GM20431 (cell line): ENCODE results near the gene DEUP1.
"Not testable (repeated sequence)": the region's sequence is repeated elsewhere in the genome, so short reads cannot be mapped to it uniquely, and the experiment has no call there.

Experiments used
- in situ Hi-C: fragments of 300-500 bp; cut with MseI, MboI; formaldehyde crosslinking; loops from one replicate; pipeline ENCODE4 v1.15.0; 2020; ENCODE audit warnings: low sequenced_read_pairs; ENCODE audit not compliant: unreplicated experiment

The DEUP1 gene

GRCh38 chr11:93348930-93349329, 18.4 kb downstream of the DEUP1 start:
- in situ Hi-C loops, result no loop called here

DNA sequence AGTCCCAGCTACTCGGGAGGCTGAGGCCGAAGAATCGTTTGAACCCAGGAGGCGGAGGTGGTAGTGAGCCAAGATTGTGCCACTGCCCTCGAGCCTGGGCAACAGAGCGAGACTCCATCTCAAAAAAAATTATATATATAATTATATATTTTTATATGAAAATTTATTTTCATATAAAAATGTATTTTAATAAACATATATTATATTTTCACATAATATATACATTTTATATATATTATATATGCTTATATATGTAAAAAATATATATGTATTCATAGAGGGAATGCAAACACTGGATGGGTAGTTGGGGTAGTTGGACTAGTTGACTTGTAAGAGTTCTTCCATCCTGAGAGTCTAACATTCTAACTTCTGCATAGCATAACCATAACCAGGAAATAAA, 20.3 kb downstream of the DEUP1 start:
- in situ Hi-C loops, result no loop called here

DNA sequence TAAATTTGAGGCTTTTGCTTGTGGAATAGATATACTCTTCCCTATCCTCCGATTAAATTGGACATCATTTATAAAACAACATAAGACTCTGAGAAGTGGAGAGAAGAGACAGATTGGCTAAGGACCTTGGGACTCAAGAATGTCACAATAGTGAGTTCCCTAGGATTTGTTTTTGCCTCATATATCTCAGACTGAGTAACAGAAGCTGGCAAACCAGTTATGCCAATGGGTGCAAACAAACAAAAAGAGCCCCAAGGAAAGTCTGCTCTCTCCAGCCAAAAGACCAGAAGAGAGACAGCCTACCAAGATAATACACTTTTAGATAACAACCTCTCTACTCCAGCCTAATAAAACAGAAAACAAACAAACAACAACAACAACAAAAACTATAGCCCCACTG, 28.9 kb downstream of the DEUP1 start:
- in situ Hi-C loops, result no loop called here

DNA sequence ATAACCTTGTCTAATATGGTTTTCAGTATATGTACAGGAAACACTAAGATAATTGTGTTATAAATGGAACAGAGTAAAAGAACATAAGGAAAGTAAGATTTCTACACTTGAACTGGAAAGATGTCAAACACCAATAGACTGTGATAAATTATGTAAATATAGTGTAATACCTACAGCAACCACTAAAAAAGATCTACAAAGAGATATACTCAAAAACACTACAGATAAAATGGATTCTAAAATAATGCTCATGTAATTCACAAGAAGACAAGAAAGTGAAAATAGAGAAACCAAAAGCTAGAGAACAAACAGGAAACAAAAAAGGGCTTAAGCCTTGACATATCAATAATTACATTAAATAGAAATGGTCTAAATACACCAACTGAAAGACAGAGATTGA, 30.9 kb downstream of the DEUP1 start:
- in situ Hi-C loops, result no loop called here

GRCh38 chr11:93368022-93368421, 37.5 kb downstream of the DEUP1 start:
- in situ Hi-C loops, result no loop called here

DNA sequence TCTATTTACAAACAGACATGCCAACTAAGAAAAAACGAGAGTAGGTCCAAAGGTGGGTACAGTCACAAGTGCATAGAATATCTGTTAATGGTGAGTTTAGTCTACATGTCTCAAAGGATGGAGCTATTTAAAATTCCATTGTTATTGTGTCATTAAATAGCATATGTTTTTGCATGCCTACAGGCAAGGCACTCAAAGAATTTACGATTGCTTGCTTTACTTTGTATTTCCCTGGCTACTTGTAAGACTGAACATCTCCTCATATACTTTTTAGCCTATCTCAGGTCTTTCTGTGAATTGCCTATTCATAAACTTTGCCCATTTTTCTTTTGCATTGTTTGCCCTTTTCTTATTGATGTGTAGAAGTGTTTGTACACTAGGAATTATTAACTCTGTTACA, 39.7 kb downstream of the DEUP1 start:
- in situ Hi-C loops, result no loop called here

GRCh38 chr11:93389737-93390136, 59.2 kb downstream of the DEUP1 start:
- in situ Hi-C loops, result no loop called here

GRCh38 chr11:93392867-93393266, 62.3 kb downstream of the DEUP1 start:
- in situ Hi-C loops, result no loop called here

- in situ Hi-C loops, result no loop called here
Observed at GRCh38 chr11:93393386-93393785, 62.8 kb downstream of the DEUP1 start.

GRCh38 chr11:93394488-93394887, 63.9 kb downstream of the DEUP1 start:
- in situ Hi-C loops, result no loop called here

GRCh38 chr11:93396316-93396715, 65.8 kb downstream of the DEUP1 start:
- in situ Hi-C loops, result no loop called here

- in situ Hi-C loops, result no loop called here
Observed at GRCh38 chr11:93403930-93404329, 73.4 kb downstream of the DEUP1 start.

DNA sequence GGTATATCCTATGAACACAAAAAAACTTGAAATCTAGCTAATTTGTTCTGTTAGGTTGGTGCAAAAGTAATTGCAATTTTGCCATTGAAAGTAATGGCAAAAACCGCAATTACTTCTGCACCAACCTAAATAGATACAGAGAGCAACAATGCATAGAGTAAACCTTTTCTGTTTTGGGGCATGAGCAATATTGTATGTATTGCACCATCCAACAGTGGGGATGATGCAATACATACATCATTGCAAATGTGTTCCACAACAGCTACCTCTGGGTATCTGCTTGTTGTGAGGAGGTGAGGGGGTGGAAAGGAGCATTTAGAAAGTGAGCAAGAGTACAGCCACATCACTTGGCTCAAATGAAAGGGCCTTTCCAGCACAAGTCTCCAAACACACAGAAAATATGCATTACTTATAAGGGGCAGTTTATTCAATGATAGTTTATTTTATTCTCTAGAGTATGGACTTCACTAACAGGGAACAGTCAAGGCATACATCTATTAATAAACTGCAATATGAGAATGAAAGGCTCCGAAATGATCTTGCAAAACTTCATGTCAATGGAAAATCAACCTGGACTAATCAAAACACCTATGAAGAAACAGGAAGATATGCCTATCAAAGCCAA, 77.3 kb downstream of the DEUP1 start:
- in situ Hi-C loops, result no loop called here

DNA sequence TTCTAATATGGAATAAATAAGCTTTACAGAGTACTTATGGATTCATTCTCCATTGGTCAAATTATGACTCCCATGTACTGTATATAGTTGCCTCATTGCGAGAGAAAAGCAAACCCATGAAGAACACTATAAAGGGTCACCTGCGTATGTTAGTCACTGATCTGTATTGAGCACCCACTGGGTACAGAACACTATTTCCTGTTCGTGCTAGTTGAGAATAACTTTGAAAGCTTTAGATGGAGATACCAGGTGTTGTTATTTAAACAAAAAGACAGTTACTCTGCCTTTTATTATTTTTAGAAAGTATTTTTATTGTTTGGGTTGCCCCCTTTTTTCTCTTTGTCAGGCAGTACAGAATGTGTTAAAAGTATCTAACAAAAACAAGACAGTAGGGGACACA, 79.9 kb downstream of the DEUP1 start:
- in situ Hi-C loops, result no loop called here

DNA sequence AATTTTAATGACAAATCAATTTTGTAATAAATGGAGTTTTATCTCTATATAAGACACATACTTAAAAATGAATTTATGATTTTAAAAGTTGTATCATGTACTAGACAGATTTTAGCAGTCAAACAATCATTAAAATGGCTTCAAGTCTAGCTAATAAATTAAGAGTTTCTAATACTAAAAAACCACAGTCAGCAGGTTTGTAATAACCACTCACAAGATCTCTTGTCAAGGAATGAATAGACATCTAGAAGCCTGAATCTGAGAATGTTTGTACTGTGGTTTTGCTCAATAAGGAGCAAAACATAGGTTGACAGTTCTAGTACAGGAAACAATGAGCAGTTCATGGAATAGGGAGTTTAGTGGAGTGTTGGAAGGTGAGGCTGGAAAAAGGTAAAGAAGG, 81.2 kb downstream of the DEUP1 start:
- in situ Hi-C loops, result no loop called here

DNA sequence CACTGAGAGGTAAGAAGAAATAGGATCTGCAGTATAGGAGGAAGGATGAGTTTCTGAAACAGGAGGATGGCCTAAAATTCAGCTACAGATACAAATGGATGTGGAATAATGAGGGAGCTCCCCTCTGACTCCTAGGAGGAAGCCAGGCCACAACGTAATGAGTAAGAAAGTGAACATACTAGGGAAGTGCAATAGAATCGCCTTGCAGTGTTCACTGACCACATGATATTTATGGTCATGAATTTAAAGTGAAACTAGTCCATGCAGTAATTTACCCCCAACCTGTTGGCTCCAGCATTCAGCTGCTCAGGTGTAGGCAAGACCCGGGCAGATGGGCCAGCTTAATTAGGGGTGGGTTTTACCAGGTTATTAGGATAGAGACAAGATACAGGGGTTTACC, 101.7 kb downstream of the DEUP1 start:
- in situ Hi-C loops, result no loop called here

GRCh38 chr11:93443232-93443631, 112.7 kb downstream of the DEUP1 start:
- in situ Hi-C loops, result not testable (repeated sequence)

DNA sequence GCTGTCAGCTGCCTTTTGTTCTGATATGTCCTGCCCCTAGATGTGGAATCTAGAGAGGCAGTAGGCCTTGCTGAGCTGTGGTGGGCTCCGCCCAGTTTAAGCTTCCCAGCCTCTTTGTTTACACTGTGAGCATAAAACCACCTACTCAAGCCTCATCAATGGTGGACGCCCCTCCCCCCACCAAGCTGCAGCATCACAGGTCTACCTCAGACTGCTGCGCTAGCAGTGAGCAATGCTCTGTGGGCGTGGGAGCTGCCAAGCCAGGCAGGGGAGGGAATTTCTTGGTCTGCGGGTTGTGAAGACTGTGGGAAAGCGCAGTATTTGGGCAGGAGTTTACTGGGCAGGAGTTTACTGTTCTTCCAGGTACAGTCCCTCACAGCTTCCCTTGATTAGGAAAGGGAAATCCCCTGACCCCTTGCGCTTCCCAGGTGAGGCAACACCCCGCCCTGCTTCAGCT, 114.1 kb downstream of the DEUP1 start:
- in situ Hi-C loops, result no loop called here

GRCh38 chr11:93458286-93458685, 127.7 kb downstream of the DEUP1 start:
- in situ Hi-C loops, result no loop called here

GRCh38 chr11:93463666-93464065, 133.1 kb downstream of the DEUP1 start:
- in situ Hi-C loops, result not testable (repeated sequence)

- in situ Hi-C loops, result no loop called here
Observed at GRCh38 chr11:93464927-93465540, 134.5 kb downstream of the DEUP1 start.

- in situ Hi-C loops, result no loop called here
Observed at GRCh38 chr11:93467054-93467453, 136.5 kb downstream of the DEUP1 start.
